Tibial artery (tissue), 4 donors: ENCODE results near the gene BNC2.

Experiments
- DNase-seq, 2 donors: peaks; one replicate each; pipeline ENCODE4 v3.0.0-alpha.2; 2019
- H3K27ac ChIP-seq, 2 donors: fragments of 200-600 bp; sonication (generic) in 1 of 2; 1 replicate in 1 of 2; 2 replicates in 1 of 2; pipeline ENCODE4 v1.5.1; 2018 to 2019; ENCODE audit warnings: mild to moderate bottlenecking in 1 of 2
- H3K27me3 ChIP-seq, 2 donors: fragments of 200-600 bp; sonication (generic) in 1 of 2; one replicate each; pipeline versions ENCODE4 v1.5.1 to v1.6.0; 2016 to 2019
- H3K36me3 ChIP-seq, 3 donors: fragments of 200-600 bp; sonication (generic) in 2 of 3; one replicate each; pipeline ENCODE4 v1.5.1; 2016 to 2019; ENCODE audit warnings: mild to moderate bottlenecking in 2 of 3
- H3K4me1 ChIP-seq, 4 donors: fragments of 200-600 bp; sonication (generic) in 2 of 4; 1 replicate in 3 of 4; 2 replicates in 1 of 4; pipeline ENCODE4 v1.5.1; 2016 to 2019
- H3K4me3 ChIP-seq, 2 donors: fragments of 200-600 bp; sonication (generic) in 1 of 2; 1 replicate in 1 of 2; 2 replicates in 1 of 2; pipeline ENCODE4 v1.5.1; 2018 to 2019; ENCODE audit warnings: mild to moderate bottlenecking in 2 of 2
- H3K9me3 ChIP-seq, 3 donors: fragments of 200-600 bp; sonication (generic) in 1 of 3; one replicate each; pipeline ENCODE4 v1.5.1; 2016 to 2019
- CTCF ChIP-seq, 2 experiments: fragments of 200-600 bp in 1 of 2; fragments of 450-650 bp in 1 of 2; IDR thresholded peaks; one replicate each; pipeline ENCODE4 v1.5.1; 2017 to 2019; ENCODE audit warnings: antibody characterized with exemption in 2 of 2, mild to moderate bottlenecking in 1 of 2, moderate library complexity in 1 of 2
- intact Hi-C: fragments of 100-400 bp; cut with DNase I; formaldehyde crosslinking; loops from one replicate; pipeline ENCODE4 v1.15.0; 2023; ENCODE audit warnings: low total_unique reads

The BNC2 gene

GRCh38 chr9:16425562-16426231, 444.8 kb downstream of the BNC2 start:
- TF ChIP-seq CTCF (IDR thresholded peaks at IDR 0.05), result no peak
- no peak for DNase-seq
- no peak overlapping the region for H3K27ac ChIP-seq

DNA sequence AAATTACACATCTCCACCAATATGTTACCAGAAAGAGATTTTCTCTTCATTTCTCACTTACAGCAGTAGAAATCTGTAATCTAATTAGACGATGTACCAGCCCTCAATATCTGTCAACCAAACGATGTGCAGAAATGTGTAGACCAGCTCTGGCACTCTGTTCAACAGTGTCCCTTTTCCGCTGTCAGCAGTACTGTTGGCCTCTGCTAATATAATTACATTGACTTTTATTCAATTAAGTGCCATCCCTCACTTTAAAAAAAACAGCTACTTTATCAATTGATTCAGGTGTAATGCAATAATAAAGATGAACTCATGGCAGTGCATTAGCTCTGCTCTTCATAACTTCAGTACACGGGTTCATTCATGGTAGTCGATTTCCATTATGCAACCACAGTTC, 448.4 kb downstream of the BNC2 start:
- H3K36me3 ChIP-seq, result no peaks in the 10 kb centered on the region
- H3K27me3 ChIP-seq, result no peaks in the 10 kb centered on the region
- no peak overlapping the region for H3K27ac ChIP-seq
- TF ChIP-seq CTCF (IDR thresholded peaks at IDR 0.05), result no peak
- H3K4me3 ChIP-seq, result no peak overlapping the region
- intact Hi-C loops, result no loop called here
- peaks cover 0 to 9% (median 4%) of the 10 kb centered on the region in 4 donors for H3K4me1 ChIP-seq
- no peak for DNase-seq
- no peaks in the 10 kb centered on the region for H3K9me3 ChIP-seq

More at GRCh38 chr9:16425562-16426231, 444.8 kb downstream of the BNC2 start:
- H3K36me3 ChIP-seq, result no peaks in the 10 kb centered on the region
- H3K4me1 ChIP-seq, result peaks cover 0 to 9% (median 4%) of the 10 kb centered on the region in 4 donors
- no peak overlapping the region for H3K4me3 ChIP-seq
- no peaks in the 10 kb centered on the region for H3K27me3 ChIP-seq
- intact Hi-C loops, result no loop called here
- H3K9me3 ChIP-seq, result no peaks in the 10 kb centered on the region

GRCh38 chr9:16421532-16421931, 448.9 kb downstream of the BNC2 start:
- DNase-seq, result no peak
- intact Hi-C loops, result no loop called here
- H3K27ac ChIP-seq, result no peak overlapping the region
- no peaks in the 10 kb centered on the region for H3K27me3 ChIP-seq
- no peaks in the 10 kb centered on the region for H3K36me3 ChIP-seq
- H3K4me3 ChIP-seq, result no peak overlapping the region
- H3K9me3 ChIP-seq, result no peaks in the 10 kb centered on the region
- peaks cover 0 to 9% (median 4%) of the 10 kb centered on the region in 4 donors for H3K4me1 ChIP-seq
- TF ChIP-seq CTCF (IDR thresholded peaks at IDR 0.05), result no peak

DNA sequence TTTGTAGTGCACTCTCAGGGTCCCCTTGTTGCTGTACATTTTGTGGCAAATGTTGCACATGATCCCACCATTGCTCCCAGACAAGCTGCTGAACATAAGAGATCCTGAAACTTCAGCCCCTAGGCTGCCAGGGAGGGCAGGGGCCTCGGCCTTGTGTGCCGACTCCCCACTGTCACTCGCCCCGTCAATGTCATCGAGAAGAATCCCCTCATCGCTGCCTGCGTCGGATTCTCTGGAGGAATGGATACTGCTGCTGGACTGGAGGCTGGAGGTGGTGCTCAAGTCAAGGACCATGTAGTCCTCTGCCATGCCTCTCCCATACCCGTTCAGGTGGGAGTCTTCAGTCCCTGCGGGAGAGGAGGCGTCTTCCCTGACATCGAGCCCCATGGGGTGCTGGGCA, 451.3 kb downstream of the BNC2 start:
- DNase-seq, result no peak
- no peaks in the 10 kb centered on the region for H3K4me1 ChIP-seq
- H3K27ac ChIP-seq, result no peak overlapping the region
- no peaks in the 10 kb centered on the region for H3K9me3 ChIP-seq
- no peak for TF ChIP-seq CTCF (IDR thresholded peaks at IDR 0.05)
- H3K4me3 ChIP-seq, result no peak overlapping the region
- H3K36me3 ChIP-seq, result no peaks in the 10 kb centered on the region
- intact Hi-C loops, result no loop called here
- no peaks in the 10 kb centered on the region for H3K27me3 ChIP-seq

GRCh38 chr9:16418721-16419120, 451.7 kb downstream of the BNC2 start:
- Histone ChIP-seq H3K36me3 (no peaks in the 10 kb centered on the region), H3K27me3 (no peaks in the 10 kb centered on the region), H3K9me3 (no peaks in the 10 kb centered on the region), H3K4me3 (no peak overlapping the region), H3K27ac (no peak overlapping the region), H3K4me1 (no peaks in the 10 kb centered on the region)
- TF ChIP-seq CTCF (IDR thresholded peaks at IDR 0.05), result no peak
- intact Hi-C loops, result no loop called here
- DNase-seq, result no peak

DNA sequence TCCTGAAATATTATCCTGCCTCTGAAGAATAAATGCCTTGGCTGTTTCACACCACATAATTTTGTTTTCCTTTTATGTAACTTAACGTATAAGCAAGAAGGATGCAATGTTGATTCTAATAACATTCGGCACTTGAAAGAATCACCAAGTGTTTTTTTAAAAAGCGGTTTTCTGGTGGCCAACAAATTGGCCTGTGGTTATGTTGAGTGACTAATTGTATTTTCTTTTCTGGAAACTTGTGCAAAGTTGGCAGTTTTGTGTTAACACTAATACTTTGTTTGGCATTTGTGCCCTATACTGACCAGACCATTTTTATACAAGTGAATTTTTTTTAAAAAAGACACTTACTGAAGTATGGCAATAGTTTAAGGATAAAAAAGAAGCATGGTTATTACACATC, 452.7 kb downstream of the BNC2 start:
- H3K9me3 ChIP-seq, result no peaks in the 10 kb centered on the region
- no peak for DNase-seq
- no peak for TF ChIP-seq CTCF (IDR thresholded peaks at IDR 0.05)
- H3K36me3 ChIP-seq, result no peaks in the 10 kb centered on the region
- no peaks in the 10 kb centered on the region for H3K4me1 ChIP-seq
- no peak overlapping the region for H3K27ac ChIP-seq
- no peaks in the 10 kb centered on the region for H3K27me3 ChIP-seq
- intact Hi-C loops, result no loop called here
- H3K4me3 ChIP-seq, result no peak overlapping the region
